MCF 10A (cell line): Measurements from ENCODE around the gene DPEP2. TPM values are rescaled to one million over a fixed set of nuclear protein-coding genes. Genes with fewer than 3 reads are reported as not detected.
"Not testable (repeated sequence)": the region's sequence is repeated elsewhere in the genome, so short reads cannot be mapped to it uniquely, and the experiment has no call there.

Source experiments
- BruUV-seq: library from RNA; stranded (reverse); fragments of 400-500 nt; replicated peaks from 2 replicates; lab custom pipeline; 2021; lab: Mats Ljungman, UMichigan
- CTCF ChIA-PET: fragments of 300-600 bp; sonication (Branson Sonifier 250); formaldehyde crosslinking; extraction: SDS; loops from one replicate; lab custom pipeline; 2021; ENCODE audit warnings: antibody characterized with exemption, inconsistent platforms; lab: Yijun Ruan, JAX
- POLR2A ChIA-PET: fragments of 300-600, 350-650 bp; sonication (Branson Sonifier 250); formaldehyde crosslinking; extraction: SDS; loops from one replicate; lab custom pipeline; 2020; ENCODE audit warnings: antibody characterized with exemption, inconsistent platforms; lab: Yijun Ruan, JAX
- DNase-seq: peaks from one replicate; pipeline ENCODE4 v3.0.0-alpha.2; 2018; ENCODE audit not compliant: unreplicated experiment
- H3K27ac Mint-ChIP-seq: one replicate; pipeline ENCODE4 v1.8.0; 2022; ENCODE audit warnings: mild to moderate bottlenecking, low read depth, mixed read lengths; ENCODE audit not compliant: unreplicated experiment
- H3K27me3 Mint-ChIP-seq: one replicate; pipeline ENCODE4 v1.8.0; 2022; ENCODE audit warnings: mixed read lengths; ENCODE audit not compliant: insufficient read depth, unreplicated experiment
- H3K36me3 Mint-ChIP-seq: one replicate; pipeline ENCODE4 v1.8.0; 2022; ENCODE audit warnings: mild to moderate bottlenecking, moderate library complexity, mixed read lengths; ENCODE audit not compliant: insufficient read depth, unreplicated experiment
- H3K4me1 Mint-ChIP-seq: one replicate; pipeline ENCODE4 v1.8.0; 2022; ENCODE audit warnings: mixed read lengths; ENCODE audit not compliant: insufficient read depth, unreplicated experiment
- H3K4me3 Mint-ChIP-seq: one replicate; pipeline ENCODE4 v1.8.0; 2022; ENCODE audit warnings: mild to moderate bottlenecking, moderate library complexity, mixed read lengths; ENCODE audit not compliant: unreplicated experiment
- H3K9me3 Mint-ChIP-seq: one replicate; pipeline ENCODE4 v1.8.0; 2022; ENCODE audit warnings: mixed read lengths; ENCODE audit not compliant: unreplicated experiment
- CTCF ChIP-seq: fragments of 200-600 bp; IDR thresholded peaks from one replicate; pipeline ENCODE4 v1.8.0; 2022; ENCODE audit warnings: antibody characterized with exemption, mild to moderate bottlenecking; ENCODE audit not compliant: unreplicated experiment
- intact Hi-C: fragments of 100-400 bp; cut with micrococcal nuclease; formaldehyde crosslinking; loops from 2 replicates; pipeline ENCODE4 v1.14.1; 2022
- total RNA-seq: library from RNA; stranded (reverse); gene quantifications from 2 replicates; pipeline ENCODE4 v1.2.3, GENCODE V29; 2022

Gene DPEP2
- total RNA-seq, 1 experiment from 2014 or later, result not detected

- intact Hi-C loops, result no loop called here
- no TSS peak for BruUV-seq
- TF ChIP-seq CTCF, result no peak
- ChIA-PET CTCF (no interaction called here), POLR2A (interaction anchor here (0.6 to 0.8 kb wide), 2 partner anchors 9 to 10 kb away, joined by 3 to 4 read pairs; partner anchors contain the start of genes DDX28 and DUS2)
- DNase-seq, result peak; percentile 40
- Mint-ChIP-seq H3K4me1 (no peaks in the 10 kb centered on the region), H3K27ac (no peak overlapping the region), H3K36me3 (no peaks in the 10 kb centered on the region), H3K9me3 (no peaks in the 10 kb centered on the region), H3K27me3 (no peaks in the 10 kb centered on the region), H3K4me3 (no peak overlapping the region)
These were observed 14.2 kb upstream of the DPEP2 start for GRCh38 chr16:68013440-68013839.

GRCh38 chr16:68009872-68010271 lies 10.6 kb upstream of the DPEP2 start:
- H3K4me1 Mint-ChIP-seq, result peaks cover 10% of the 10 kb centered on the region
- CTCF ChIA-PET, BruUV-seq, H3K4me3 Mint-ChIP-seq, H3K27me3 Mint-ChIP-seq, H3K27ac Mint-ChIP-seq, intact Hi-C loops, H3K9me3 Mint-ChIP-seq, DNase-seq, H3K36me3 Mint-ChIP-seq: not testable (repeated sequence)
- POLR2A ChIA-PET, result interaction anchor here (1.0 kb wide), 1 partner anchor 13 kb away, joined by 3 read pairs; the partner anchor contains the start of genes DDX28 and DUS2

- CTCF ChIA-PET, result no interaction called here
- no TSS peak for BruUV-seq
- H3K27ac Mint-ChIP-seq, result no peak overlapping the region
- intact Hi-C loops, result no loop called here
- no peak for TF ChIP-seq CTCF
- no peak for DNase-seq
- no peaks in the 10 kb centered on the region for H3K27me3 Mint-ChIP-seq
- H3K4me1 Mint-ChIP-seq, result peaks cover 10% of the 10 kb centered on the region
- H3K4me3 Mint-ChIP-seq, result no peak overlapping the region
- no peaks in the 10 kb centered on the region for H3K36me3 Mint-ChIP-seq
- H3K9me3 Mint-ChIP-seq, result no peaks in the 10 kb centered on the region
- POLR2A ChIA-PET, result interaction anchor here (1.3 to 1.5 kb wide), 2 partner anchors 13 to 22 kb away, joined by 5 to 9 read pairs; partner anchors contain the start of genes DDX28 and DUS2
These were observed 10.0 kb upstream of the DPEP2 start for GRCh38 chr16:68009157-68009735.

- TF ChIP-seq CTCF, result no peak
- ChIA-PET CTCF (interaction anchor here (0.5 to 4.7 kb wide), 8 partner anchors 12 to 64 kb away, joined by 3 to 26 read pairs (median 4); no protein-coding TSS in a partner anchor), POLR2A (interaction anchor here (0.7 to 2.7 kb wide), 6 partner anchors 17 to 46 kb away, joined by 3 to 31 read pairs (median 4); partner anchors contain the start of genes DDX28, DUS2 and SLC12A4)
- Mint-ChIP-seq H3K27ac (peak overlapping the region; percentile 59), H3K27me3 (no peaks in the 10 kb centered on the region), H3K4me1 (peaks cover 10% of the 10 kb centered on the region), H3K36me3 (no peaks in the 10 kb centered on the region), H3K4me3 (no peak overlapping the region), H3K9me3 (no peaks in the 10 kb centered on the region)
- peak; percentile 30 for DNase-seq
- no TSS peak for BruUV-seq
- intact Hi-C loops, result no loop called here
These were observed 6.6 kb upstream of the DPEP2 start for GRCh38 chr16:68005786-68006286.
